Measurements from ENCODE around the gene SIM1. TPM values are rescaled to one million over a fixed set of nuclear protein-coding genes. Genes with fewer than 3 reads are reported as not detected.

Gene SIM1
- total RNA-seq, 1 experiment from 2014 or later: 0.17 TPM

- H3K36me3 ChIP-seq (ENCODE audit: insufficient read depth, low read length, poor library complexity, severe bottlenecking): no peaks in the 10 kb centered on the region
- TF ChIP-seq CTCF (conservative IDR thresholded peaks at IDR 0.05; ENCODE audit: low read depth, low read length) (no peak), EZH2 (IDR thresholded peaks at IDR 0.05; ENCODE audit: borderline replicate concordance, low read depth, low read length, poor library complexity, severe bottlenecking) (no peak)
- DNase-seq (ENCODE audit: low spot score): no peak
- BruUV-seq (replicated peaks): no TSS peak
- H3K4me3 ChIP-seq (ENCODE audit: low read depth, low read length, poor library complexity, severe bottlenecking): no peak overlapping the region
- ChIA-PET POLR2A (ENCODE audit: low non-redundant PET) (no interaction called here), CTCF (no interaction called here)
- intact Hi-C loops (cut with micrococcal nuclease; ENCODE audit: unreplicated experiment): no loop called here
- H3K4me1 ChIP-seq (ENCODE audit: insufficient read depth, low read length, poor library complexity, severe bottlenecking): no peaks in the 10 kb centered on the region
- H3K9me3 ChIP-seq (ENCODE audit: low read depth, low read length, poor library complexity, severe bottlenecking): no peaks in the 10 kb centered on the region
- H3K27ac ChIP-seq (ENCODE audit: low read depth, low read length, poor library complexity, severe bottlenecking): no peak overlapping the region
- H3K27me3 ChIP-seq (replicated peaks; ENCODE audit: insufficient read depth, low read depth, low read length, poor library complexity): no peaks in the 10 kb centered on the region
Observed at GRCh38 chr6:100404051-100404450, 60.7 kb downstream of the SIM1 start.

GRCh38 chr6:100393493-100393892 lies 71.2 kb downstream of the SIM1 start:
- no peaks in the 10 kb centered on the region for H3K9me3 ChIP-seq (ENCODE audit: low read depth, low read length, poor library complexity, severe bottlenecking)
- no peaks in the 10 kb centered on the region for H3K36me3 ChIP-seq (ENCODE audit: insufficient read depth, low read length, poor library complexity, severe bottlenecking)
- ChIA-PET POLR2A (ENCODE audit: low non-redundant PET) (no interaction called here), CTCF (no interaction called here)
- BruUV-seq (replicated peaks): no TSS peak
- no peak overlapping the region for H3K4me3 ChIP-seq (ENCODE audit: low read depth, low read length, poor library complexity, severe bottlenecking)
- DNase-seq (ENCODE audit: low spot score): no peak
- TF ChIP-seq CTCF (conservative IDR thresholded peaks at IDR 0.05; ENCODE audit: low read depth, low read length): no peak
- TF ChIP-seq EZH2 (IDR thresholded peaks at IDR 0.05; ENCODE audit: borderline replicate concordance, low read depth, low read length, poor library complexity, severe bottlenecking): no peak
- H3K4me1 ChIP-seq (ENCODE audit: insufficient read depth, low read length, poor library complexity, severe bottlenecking): no peaks in the 10 kb centered on the region
- intact Hi-C loops (cut with micrococcal nuclease; ENCODE audit: unreplicated experiment): no loop called here
- H3K27ac ChIP-seq (ENCODE audit: low read depth, low read length, poor library complexity, severe bottlenecking): no peak overlapping the region
- no peaks in the 10 kb centered on the region for H3K27me3 ChIP-seq (replicated peaks; ENCODE audit: insufficient read depth, low read depth, low read length, poor library complexity)

- no peaks in the 10 kb centered on the region for H3K4me1 ChIP-seq (ENCODE audit: insufficient read depth, low read length, poor library complexity, severe bottlenecking)
- TF ChIP-seq EZH2 (IDR thresholded peaks at IDR 0.05; ENCODE audit: borderline replicate concordance, low read depth, low read length, poor library complexity, severe bottlenecking): no peak
- no peak for TF ChIP-seq CTCF (conservative IDR thresholded peaks at IDR 0.05; ENCODE audit: low read depth, low read length)
- intact Hi-C loops (cut with micrococcal nuclease; ENCODE audit: unreplicated experiment): no loop called here
Observed at GRCh38 chr6:100392423-100392822, 72.3 kb downstream of the SIM1 start.

More at GRCh38 chr6:100392423-100392822, 72.3 kb downstream of the SIM1 start:
- Histone ChIP-seq H3K4me3 (ENCODE audit: low read depth, low read length, poor library complexity, severe bottlenecking) (no peak overlapping the region), H3K9me3 (ENCODE audit: low read depth, low read length, poor library complexity, severe bottlenecking) (no peaks in the 10 kb centered on the region), H3K27ac (ENCODE audit: low read depth, low read length, poor library complexity, severe bottlenecking) (no peak overlapping the region), H3K27me3 (replicated peaks; ENCODE audit: insufficient read depth, low read depth, low read length, poor library complexity) (no peaks in the 10 kb centered on the region), H3K36me3 (ENCODE audit: insufficient read depth, low read length, poor library complexity, severe bottlenecking) (no peaks in the 10 kb centered on the region)
- ChIA-PET CTCF (no interaction called here), POLR2A (ENCODE audit: low non-redundant PET) (no interaction called here)
- no peak for DNase-seq (ENCODE audit: low spot score)
- no TSS peak for BruUV-seq (replicated peaks)

Data from A673 (cell line).